B cell (primary cell): ENCODE data around the gene GSG1L. TPM values are rescaled to one million over a fixed set of nuclear protein-coding genes. Genes with fewer than 3 reads are reported as not detected.

Experiments used
- ATAC-seq: fragments of 200-7000 bp; cut with Tn5 transposase; one replicate; pipeline ENCODE4 v1.10.0; 2021; ENCODE audit warnings: low read depth, mild to moderate bottlenecking, moderate number of reproducible peaks, moderate library complexity
- CTCF ChIA-PET: fragments of 350-600 bp; sonication (Branson Sonifier 250); formaldehyde crosslinking; loops from one replicate; lab custom pipeline; 2021; ENCODE audit warnings: antibody characterized with exemption, inconsistent platforms; lab: Charles Lee
- POLR2A ChIA-PET: fragments of 350-600 bp; sonication (Branson Sonifier 250); formaldehyde crosslinking; loops from one replicate; lab custom pipeline; 2021; ENCODE audit warnings: antibody characterized with exemption; lab: Charles Lee
- DNase-seq: peaks from one replicate; pipeline ENCODE4 v3.0.0; 2013
- H2AFZ ChIP-seq: 2 replicates; pipeline ENCODE4 v1.6.1; 2012; ENCODE audit warnings: mild to moderate bottlenecking, low read depth, low read length; ENCODE audit not compliant: insufficient read depth, poor library complexity, severe bottlenecking
- H3K27ac ChIP-seq, 2 donors: 1 replicate in 1 of 2; 2 replicates in 1 of 2; pipeline ENCODE4 v1.5.1; 2012 to 2013; ENCODE audit warnings: low read length in 2 of 2, mild to moderate bottlenecking in 2 of 2, moderate library complexity in 1 of 2
- H3K27me3 ChIP-seq, 4 experiments: fragments of 200-600 bp in 1 of 4; sonication (generic) in 1 of 4; replicated peaks in 1 of 4; 1 replicate in 2 of 4; 2 replicates in 2 of 4; pipeline versions ENCODE4 v1.6.1 to v1.7.0; 2013 to 2016; ENCODE audit warnings: low read length in 3 of 4, mild to moderate bottlenecking in 2 of 4, mixed read lengths in 1 of 4, moderate library complexity in 1 of 4; ENCODE audit not compliant: insufficient read depth in 4 of 4, control insufficient read depth in 3 of 4; ENCODE audit errors: control extremely low read depth in 1 of 4
- H3K36me3 ChIP-seq, 2 experiments: replicated peaks in 1 of 2; 1 replicate in 1 of 2; 2 replicates in 1 of 2; pipeline versions ENCODE4 v1.6.1 to v1.7.1; 2013; ENCODE audit warnings: low read length in 1 of 2; ENCODE audit not compliant: insufficient read depth in 2 of 2, control insufficient read depth in 1 of 2; ENCODE audit errors: control extremely low read depth in 1 of 2, extremely low read depth in 1 of 2
- H3K4me1 ChIP-seq, 2 donors: fragments of 200-600 bp in 1 of 2; sonication (generic) in 1 of 2; 1 replicate in 1 of 2; 2 replicates in 1 of 2; pipeline versions ENCODE4 v1.5.1 to v1.6.1; 2013 to 2017; ENCODE audit warnings: low read length in 2 of 2; ENCODE audit not compliant: control insufficient read depth in 2 of 2, insufficient read depth in 2 of 2
- H3K4me2 ChIP-seq: replicated peaks from 2 replicates; pipeline ENCODE3; 2012; ENCODE audit warnings: mild to moderate bottlenecking, low read depth, low read length; ENCODE audit not compliant: poor library complexity, severe bottlenecking
- H3K4me3 ChIP-seq, 5 experiments: fragments of 200-600 bp in 1 of 5; sonication (generic) in 1 of 5; 1 replicate in 3 of 5; 2 replicates in 2 of 5; pipeline versions ENCODE4 v1.5.1 to v1.7.0; 2011 to 2016; ENCODE audit warnings: low read length in 4 of 5, mild to moderate bottlenecking in 4 of 5, low read depth in 2 of 5, control low read depth in 1 of 5, moderate library complexity in 1 of 5; ENCODE audit not compliant: insufficient read depth in 1 of 5; ENCODE audit errors: control extremely low read depth in 1 of 5, extremely low read depth in 1 of 5
- H3K79me2 ChIP-seq: fragments of 200-600 bp; sonication (generic); one replicate; pipeline ENCODE4 v1.6.0; 2016; ENCODE audit warnings: low read length; ENCODE audit not compliant: control insufficient read depth, insufficient read depth
- H3K9ac ChIP-seq: fragments of 200-600 bp; sonication (generic); 2 replicates; pipeline ENCODE4 v1.6.1; 2017; ENCODE audit warnings: mild to moderate bottlenecking, low read length, moderate library complexity
- H3K9me3 ChIP-seq, 3 donors: one replicate each; pipeline versions ENCODE4 v1.6.1 to v1.7.1; 2013; ENCODE audit warnings: low read length in 2 of 3; ENCODE audit not compliant: control insufficient read depth in 2 of 3, insufficient read depth in 1 of 3; ENCODE audit errors: control extremely low read depth in 1 of 3
- H4K20me1 ChIP-seq: 2 replicates; pipeline ENCODE4 v1.6.0; 2012; ENCODE audit warnings: mild to moderate bottlenecking, low read length; ENCODE audit not compliant: insufficient read depth, control insufficient read depth, poor library complexity, severe bottlenecking
- H3K27ac Mint-ChIP-seq: one replicate; pipeline ENCODE4 v1.8.0; 2021; ENCODE audit warnings: mixed read lengths
- H3K27me3 Mint-ChIP-seq: one replicate; pipeline ENCODE4 v1.8.0; 2021; ENCODE audit warnings: mixed read lengths
- H3K4me1 Mint-ChIP-seq: one replicate; pipeline ENCODE4 v1.8.0; 2021; ENCODE audit warnings: mixed read lengths
- H3K4me3 Mint-ChIP-seq: one replicate; pipeline ENCODE4 v1.8.0; 2021; ENCODE audit warnings: mixed read lengths
- H3K9me3 Mint-ChIP-seq: one replicate; pipeline ENCODE4 v1.8.0; 2022; ENCODE audit warnings: mixed read lengths; ENCODE audit not compliant: insufficient read depth
- CTCF ChIP-seq: fragments of 200-600 bp; IDR thresholded peaks from one replicate; pipeline ENCODE4 v1.8.0; 2022; ENCODE audit warnings: antibody characterized with exemption, mild to moderate bottlenecking
- EZH2 ChIP-seq: IDR thresholded peaks from 2 replicates; pipeline ENCODE4 v1.6.1; 2012; ENCODE audit warnings: borderline replicate concordance, low read depth, mild to moderate bottlenecking, moderate library complexity, low read length; ENCODE audit not compliant: insufficient read depth, poor library complexity, severe bottlenecking
- WGBS: methylation state at CpG from one replicate; pipeline ENCODE4 v1.1.5; 2013; ENCODE audit warnings: missing lambda C conversion rate; ENCODE audit not compliant: insufficient coverage; 5-methylcytosine and 5-hydroxymethylcytosine counted together
- intact Hi-C: fragments of 100-400 bp; cut with micrococcal nuclease; formaldehyde crosslinking; loops from one replicate; pipeline ENCODE4 v1.10.0; 2022
- polyA plus RNA-seq: library from polyadenylated mRNA; depleted of rRNA; stranded (reverse); fragments of >200 nt; gene quantifications from 2 replicates; pipeline ENCODE4 v1.2.3, GENCODE V29; 2012
- total RNA-seq, 2 donors: library from RNA; stranded (reverse); fragments of 120-200 nt in 1 of 2; gene quantifications; 1 replicate in 1 of 2; 2 replicates in 1 of 2; pipeline versions ENCODE4 v1.2.3 to v1.2.4, GENCODE V29; 2013 to 2022

Gene GSG1L
- total and polyA plus RNA-seq, 2 donors (not counting 1 experiment from before 2014, with no cell fraction given): 0.01 TPM; not detected in 1

GRCh38 chr16:27962197-27962596 is 101.3 kb downstream of the GSG1L start:
- ChIA-PET CTCF (no interaction called here), POLR2A (no interaction called here)
- Histone ChIP-seq H3K9ac (no peak overlapping the region), H3K9me3 (peaks cover 0 to 22% (median 0%) of the 10 kb centered on the region in 3 donors), H3K27me3 (no peaks in the 10 kb centered on the region), H3K79me2 (no peaks in the 10 kb centered on the region), H3K4me1 (no peaks in the 10 kb centered on the region), H4K20me1 (no peaks in the 10 kb centered on the region), H3K27ac (no peak overlapping the region), H3K4me2 (no peak overlapping the region), H3K4me3 (no peak overlapping the region), H2AFZ (no peak overlapping the region), H3K36me3 (no peaks in the 10 kb centered on the region)
- Mint-ChIP-seq H3K27me3 (peaks cover 26% of the 10 kb centered on the region), H3K9me3 (peaks cover 5% of the 10 kb centered on the region), H3K27ac (no peak overlapping the region), H3K4me3 (no peak overlapping the region), H3K4me1 (no peaks in the 10 kb centered on the region)
- intact Hi-C loops: no loop called here
- ATAC-seq: no peak
- DNase-seq: no peak
- TF ChIP-seq EZH2 (no peak), CTCF (no peak)

DNA sequence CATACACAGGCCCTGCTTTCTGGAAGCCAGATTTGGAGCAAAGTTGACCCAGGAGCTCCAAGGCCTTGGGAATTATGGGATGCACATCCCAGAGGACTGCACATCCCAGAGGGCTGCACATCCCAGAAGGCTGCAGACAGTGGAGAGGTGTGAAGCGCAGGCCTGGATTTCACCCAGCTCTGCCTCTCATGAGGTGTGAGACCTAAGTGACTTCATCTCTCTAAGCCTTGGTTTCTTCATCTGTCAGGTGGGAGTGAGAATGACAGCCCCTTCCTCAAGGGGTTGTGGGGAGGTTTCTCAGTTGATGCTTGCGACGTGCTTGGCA is 102.3 kb downstream of the GSG1L start:
- H2AFZ ChIP-seq: no peak overlapping the region
- CTCF ChIA-PET: no interaction called here
- WGBS: 100% methylated on average over 2 of the region's 3 CpGs

More for the DNA sequence above, 102.3 kb downstream of the GSG1L start:
- Histone ChIP-seq H3K27me3 (no peaks in the 10 kb centered on the region), H3K27ac (no peak overlapping the region), H4K20me1 (no peaks in the 10 kb centered on the region), H3K4me3 (no peak overlapping the region), H3K9ac (no peak overlapping the region), H3K4me2 (no peak overlapping the region), H3K79me2 (no peaks in the 10 kb centered on the region), H3K9me3 (peaks cover 0 to 21% (median 0%) of the 10 kb centered on the region in 3 donors), H3K4me1 (no peaks in the 10 kb centered on the region), H3K36me3 (no peaks in the 10 kb centered on the region)
- POLR2A ChIA-PET: no interaction called here
- DNase-seq (no peak), ATAC-seq (no peak)
- no peak overlapping the region for H3K27ac Mint-ChIP-seq
- intact Hi-C loops: no loop called here
- H3K4me1 Mint-ChIP-seq: no peaks in the 10 kb centered on the region
- H3K9me3 Mint-ChIP-seq: peaks cover 9% of the 10 kb centered on the region
- TF ChIP-seq EZH2 (no peak), CTCF (no peak)
- peaks cover 23% of the 10 kb centered on the region for H3K27me3 Mint-ChIP-seq
- H3K4me3 Mint-ChIP-seq: no peak overlapping the region
